ENCODE measurements around the gene F10. TPM values are rescaled to one million over a fixed set of nuclear protein-coding genes. Genes with fewer than 3 reads are reported as not detected.

Gene F10
- total and polyA plus RNA-seq, 2 experiments from 2014 or later, result 0.76 to 1.6 TPM

DNA sequence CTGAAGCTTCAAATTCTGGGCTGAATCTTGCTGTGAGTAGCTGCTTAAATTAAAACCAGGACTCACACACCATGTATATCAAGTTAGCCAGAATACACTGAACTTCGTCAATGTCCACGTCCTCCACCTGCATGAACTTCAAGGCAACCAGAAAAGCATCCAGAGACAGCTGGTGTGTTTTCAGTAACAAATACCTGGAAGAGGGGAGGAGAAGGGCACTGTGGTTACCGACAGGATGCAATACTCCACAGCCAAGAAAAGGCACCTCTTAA is 56.2 kb downstream of the F10 start:
- no peak for DNase-seq (ENCODE audit: low spot score)
- H3K27me3 ChIP-seq (ENCODE audit: insufficient read depth), result no peaks in the 10 kb centered on the region
- Mint-ChIP-seq H3K9me3 (no peaks in the 10 kb centered on the region), H3K27ac (no peak overlapping the region), H3K4me1 (peaks cover 13% of the 10 kb centered on the region), H3K27me3 (ENCODE audit: insufficient read depth, low read depth, poor library complexity) (peaks cover 8% of the 10 kb centered on the region), H3K36me3 (ENCODE audit: low read depth) (peaks cover 77% of the 10 kb centered on the region), H3K4me3 (no peak overlapping the region)
- no peaks in the 10 kb centered on the region for H3K79me2 ChIP-seq (replicated peaks; ENCODE audit: insufficient read depth)
- TF ChIP-seq ZNF331 (CRISPR knock-in tag; IDR thresholded peaks at IDR 0.05; ENCODE audit: low read depth) (no peak), STAT1 (IDR thresholded peaks at IDR 0.05; ENCODE audit: unreplicated experiment) (no peak), ETS1 (IDR thresholded peaks at IDR 0.05) (no peak), EZH2 (IDR thresholded peaks at IDR 0.05; ENCODE audit: low read depth, unreplicated experiment) (no peak), EZH2phosphoT487 (IDR thresholded peaks at IDR 0.05; ENCODE audit: unreplicated experiment) (no peak), POLR2AphosphoS5 (IDR thresholded peaks at IDR 0.05; ENCODE audit: low read depth) (no peak), CREB1 (CRISPR knock-in tag; IDR thresholded peaks at IDR 0.05; ENCODE audit: low read depth) (no peak), JUNB (IDR thresholded peaks at IDR 0.05; ENCODE audit: unreplicated experiment) (no peak), NANOG (IDR thresholded peaks at IDR 0.05; ENCODE audit: borderline replicate concordance) (no peak), CTCF (conservative IDR thresholded peaks at IDR 0.05; ENCODE audit: low read depth in 2 of 2) (no peak), ZNF114 (CRISPR knock-in tag; IDR thresholded peaks at IDR 0.05) (no peak)
- TF ChIP-seq, protein P1, sequence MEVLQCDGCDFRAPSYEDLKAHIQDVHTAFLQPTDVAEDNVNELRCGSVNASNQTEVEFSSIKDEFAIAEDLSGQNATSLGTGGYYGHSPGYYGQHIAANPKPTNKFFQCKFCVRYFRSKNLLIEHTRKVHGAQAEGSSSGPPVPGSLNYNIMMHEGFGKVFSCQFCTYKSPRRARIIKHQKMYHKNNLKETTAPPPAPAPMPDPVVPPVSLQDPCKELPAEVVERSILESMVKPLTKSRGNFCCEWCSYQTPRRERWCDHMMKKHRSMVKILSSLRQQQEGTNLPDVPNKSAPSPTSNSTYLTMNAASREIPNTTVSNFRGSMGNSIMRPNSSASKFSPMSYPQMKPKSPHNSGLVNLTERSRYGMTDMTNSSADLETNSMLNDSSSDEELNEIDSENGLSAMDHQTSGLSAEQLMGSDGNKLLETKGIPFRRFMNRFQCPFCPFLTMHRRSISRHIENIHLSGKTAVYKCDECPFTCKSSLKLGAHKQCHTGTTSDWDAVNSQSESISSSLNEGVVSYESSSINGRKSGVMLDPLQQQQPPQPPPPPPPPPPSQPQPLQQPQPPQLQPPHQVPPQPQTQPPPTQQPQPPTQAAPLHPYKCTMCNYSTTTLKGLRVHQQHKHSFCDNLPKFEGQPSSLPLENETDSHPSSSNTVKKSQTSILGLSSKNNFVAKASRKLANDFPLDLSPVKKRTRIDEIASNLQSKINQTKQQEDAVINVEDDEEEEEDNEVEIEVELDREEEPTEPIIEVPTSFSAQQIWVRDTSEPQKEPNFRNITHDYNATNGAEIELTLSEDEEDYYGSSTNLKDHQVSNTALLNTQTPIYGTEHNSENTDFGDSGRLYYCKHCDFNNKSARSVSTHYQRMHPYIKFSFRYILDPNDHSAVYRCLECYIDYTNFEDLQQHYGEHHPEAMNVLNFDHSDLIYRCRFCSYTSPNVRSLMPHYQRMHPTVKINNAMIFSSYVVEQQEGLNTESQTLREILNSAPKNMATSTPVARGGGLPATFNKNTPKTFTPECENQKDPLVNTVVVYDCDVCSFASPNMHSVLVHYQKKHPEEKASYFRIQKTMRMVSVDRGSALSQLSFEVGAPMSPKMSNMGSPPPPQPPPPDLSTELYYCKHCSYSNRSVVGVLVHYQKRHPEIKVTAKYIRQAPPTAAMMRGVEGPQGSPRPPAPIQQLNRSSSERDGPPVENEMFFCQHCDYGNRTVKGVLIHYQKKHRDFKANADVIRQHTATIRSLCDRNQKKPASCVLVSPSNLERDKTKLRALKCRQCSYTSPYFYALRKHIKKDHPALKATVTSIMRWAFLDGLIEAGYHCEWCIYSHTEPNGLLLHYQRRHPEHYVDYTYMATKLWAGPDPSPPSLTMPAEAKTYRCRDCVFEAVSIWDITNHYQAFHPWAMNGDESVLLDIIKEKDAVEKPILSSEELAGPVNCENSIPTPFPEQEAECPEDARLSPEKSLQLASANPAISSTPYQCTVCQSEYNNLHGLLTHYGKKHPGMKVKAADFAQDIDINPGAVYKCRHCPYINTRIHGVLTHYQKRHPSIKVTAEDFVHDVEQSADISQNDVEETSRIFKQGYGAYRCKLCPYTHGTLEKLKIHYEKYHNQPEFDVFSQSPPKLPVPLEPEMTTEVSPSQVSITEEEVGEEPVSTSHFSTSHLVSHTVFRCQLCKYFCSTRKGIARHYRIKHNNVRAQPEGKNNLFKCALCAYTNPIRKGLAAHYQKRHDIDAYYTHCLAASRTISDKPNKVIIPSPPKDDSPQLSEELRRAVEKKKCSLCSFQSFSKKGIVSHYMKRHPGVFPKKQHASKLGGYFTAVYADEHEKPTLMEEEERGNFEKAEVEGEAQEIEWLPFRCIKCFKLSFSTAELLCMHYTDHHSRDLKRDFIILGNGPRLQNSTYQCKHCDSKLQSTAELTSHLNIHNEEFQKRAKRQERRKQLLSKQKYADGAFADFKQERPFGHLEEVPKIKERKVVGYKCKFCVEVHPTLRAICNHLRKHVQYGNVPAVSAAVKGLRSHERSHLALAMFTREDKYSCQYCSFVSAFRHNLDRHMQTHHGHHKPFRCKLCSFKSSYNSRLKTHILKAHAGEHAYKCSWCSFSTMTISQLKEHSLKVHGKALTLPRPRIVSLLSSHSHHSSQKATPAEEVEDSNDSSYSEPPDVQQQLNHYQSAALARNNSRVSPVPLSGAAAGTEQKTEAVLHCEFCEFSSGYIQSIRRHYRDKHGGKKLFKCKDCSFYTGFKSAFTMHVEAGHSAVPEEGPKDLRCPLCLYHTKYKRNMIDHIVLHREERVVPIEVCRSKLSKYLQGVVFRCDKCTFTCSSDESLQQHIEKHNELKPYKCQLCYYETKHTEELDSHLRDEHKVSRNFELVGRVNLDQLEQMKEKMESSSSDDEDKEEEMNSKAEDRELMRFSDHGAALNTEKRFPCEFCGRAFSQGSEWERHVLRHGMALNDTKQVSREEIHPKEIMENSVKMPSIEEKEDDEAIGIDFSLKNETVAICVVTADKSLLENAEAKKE (CRISPR knock-in tag; IDR thresholded peaks at IDR 0.05), result no peak
- TF ChIP-seq, protein P2, sequence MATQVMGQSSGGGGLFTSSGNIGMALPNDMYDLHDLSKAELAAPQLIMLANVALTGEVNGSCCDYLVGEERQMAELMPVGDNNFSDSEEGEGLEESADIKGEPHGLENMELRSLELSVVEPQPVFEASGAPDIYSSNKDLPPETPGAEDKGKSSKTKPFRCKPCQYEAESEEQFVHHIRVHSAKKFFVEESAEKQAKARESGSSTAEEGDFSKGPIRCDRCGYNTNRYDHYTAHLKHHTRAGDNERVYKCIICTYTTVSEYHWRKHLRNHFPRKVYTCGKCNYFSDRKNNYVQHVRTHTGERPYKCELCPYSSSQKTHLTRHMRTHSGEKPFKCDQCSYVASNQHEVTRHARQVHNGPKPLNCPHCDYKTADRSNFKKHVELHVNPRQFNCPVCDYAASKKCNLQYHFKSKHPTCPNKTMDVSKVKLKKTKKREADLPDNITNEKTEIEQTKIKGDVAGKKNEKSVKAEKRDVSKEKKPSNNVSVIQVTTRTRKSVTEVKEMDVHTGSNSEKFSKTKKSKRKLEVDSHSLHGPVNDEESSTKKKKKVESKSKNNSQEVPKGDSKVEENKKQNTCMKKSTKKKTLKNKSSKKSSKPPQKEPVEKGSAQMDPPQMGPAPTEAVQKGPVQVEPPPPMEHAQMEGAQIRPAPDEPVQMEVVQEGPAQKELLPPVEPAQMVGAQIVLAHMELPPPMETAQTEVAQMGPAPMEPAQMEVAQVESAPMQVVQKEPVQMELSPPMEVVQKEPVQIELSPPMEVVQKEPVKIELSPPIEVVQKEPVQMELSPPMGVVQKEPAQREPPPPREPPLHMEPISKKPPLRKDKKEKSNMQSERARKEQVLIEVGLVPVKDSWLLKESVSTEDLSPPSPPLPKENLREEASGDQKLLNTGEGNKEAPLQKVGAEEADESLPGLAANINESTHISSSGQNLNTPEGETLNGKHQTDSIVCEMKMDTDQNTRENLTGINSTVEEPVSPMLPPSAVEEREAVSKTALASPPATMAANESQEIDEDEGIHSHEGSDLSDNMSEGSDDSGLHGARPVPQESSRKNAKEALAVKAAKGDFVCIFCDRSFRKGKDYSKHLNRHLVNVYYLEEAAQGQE (IDR thresholded peaks at IDR 0.05; ENCODE audit: unreplicated experiment), result no peak
- H3F3A ChIP-seq (replicated peaks; ENCODE audit: low read depth), result no peaks in the 10 kb centered on the region; the same call in none of the 2 replicates
- no peak overlapping the region for H3K27ac ChIP-seq (ENCODE audit: low read depth)
- ATAC-seq, result no peak
- H3K4me2 ChIP-seq, result no peak overlapping the region
- H2AFZ ChIP-seq, result no peak overlapping the region
- no peaks in the 10 kb centered on the region for H3K9me2 ChIP-seq (ENCODE audit: insufficient read depth)
- no peaks in the 10 kb centered on the region for H3K4me1 ChIP-seq (ENCODE audit: insufficient read depth)
- H3K4me3 ChIP-seq, result no peak overlapping the region
- no peaks in the 10 kb centered on the region; the same call in none of the 2 replicates for H4K20me1 ChIP-seq (replicated peaks; ENCODE audit: insufficient read depth)
- H3K36me3 ChIP-seq (ENCODE audit: insufficient read depth), result peaks cover 51% of the 10 kb centered on the region

Data from GM23338 (cell line).